Heart left ventricle (tissue), 13 donors: Measurements from ENCODE around the gene TTYH3.

Experiments used
- CTCF ChIP-seq, 12 donors: fragments of 200-600 bp; sonication (generic) in 4 of 12; IDR thresholded peaks; one replicate each; pipeline versions ENCODE4 v1.5.0 to v1.8.0; 2018 to 2022; ENCODE audit warnings: antibody characterized with exemption in 12 of 12, mild to moderate bottlenecking in 5 of 12
- POLR2A ChIP-seq, 2 donors: fragments of 450-650 bp; IDR thresholded peaks; one replicate each; pipeline ENCODE4 v1.6.1; 2017; ENCODE audit warnings: antibody characterized with exemption in 2 of 2, mild to moderate bottlenecking in 2 of 2, moderate library complexity in 2 of 2
- donor health status: ischemic (EF 13 %, LVEDD 7.1; RV severe dilation, severe dysfunction).
- donor health status: DM: no; HTN: yes; CAD: no.
- donor health status: DM: no; HTN: no; CAD: no.
- donor health status: ischemic (EF 25% LVEDD 6.9; RV normal size, moderate dysfunction).
- donor health status: ischemic (EF 25% LVEDD 5.7; RV mildly dilated, moderate dysfunction).
- donor health status: ischemic (EF 35%, LVEDD 5.7; RV mildly dilated, moderate dysfunction).
- donor health status: nonischemic (EF 11% LVEDD 7.7; RV severe dilation, severe dysfunction).
- donor health status: DM: yes; HTN: yes; CAD: no.
- donor health status: PGD.
- donor health status: ischemic (EF 29% LVEDD 5.4; RV normal size, mild dysfunction).
- donor health status: nonischemic (EF 23%, LVEDD 6.1; RV moderate dilation, normal function).

- no peak for TF ChIP-seq CTCF (IDR thresholded peaks at IDR 0.05)
- TF ChIP-seq POLR2A (IDR thresholded peaks at IDR 0.05): no peak
Measured at GRCh38 chr7:2649991-2650390, 18.2 kb downstream of the TTYH3 start.
